ENCODE data around the gene MYO1D.

- TF ChIP-seq EZH2 (IDR thresholded peaks at IDR 0.05; ENCODE audit: borderline replicate concordance, low read depth, low read length, severe bottlenecking), result no peak
- TF ChIP-seq CTCF (IDR thresholded peaks at IDR 0.05; ENCODE audit: extremely low read depth in 1 of 2, insufficient read depth in 1 of 2, low read depth in 1 of 2, low read length in 2 of 2), result no peak
- no peak for TF ChIP-seq JUN (IDR thresholded peaks at IDR 0.05; ENCODE audit: borderline replicate concordance, insufficient read depth, insufficient read length, low read depth)
- TF ChIP-seq POLR2A (IDR thresholded peaks at IDR 0.05; ENCODE audit: low read depth, low read length), result no peak
- no peak for TF ChIP-seq POLR2AphosphoS5 (IDR thresholded peaks at IDR 0.05; ENCODE audit: insufficient read depth, low read depth, low read length)
- TF ChIP-seq GATA2 (IDR thresholded peaks at IDR 0.05; ENCODE audit: insufficient read depth, insufficient read length, low read depth, low read length), result no peak
- no peak for TF ChIP-seq MAX (IDR thresholded peaks at IDR 0.05; ENCODE audit: insufficient read depth, insufficient read length)
- TF ChIP-seq MYC (IDR thresholded peaks at IDR 0.05; ENCODE audit: low read depth, low read length), result no peak
These were observed 33.8 kb upstream of the MYO1D start for GRCh38 chr17:32910769-32911168.
